ENCODE measurements around the gene ITGA5.

Gene ITGA5

GRCh38 chr12:54349036-54349435 lies 70.0 kb downstream of the ITGA5 start:
- DNase-seq, result no peak
